ENCODE measurements around the gene BPIFB4. TPM values are rescaled to one million over a fixed set of nuclear protein-coding genes. Genes with fewer than 3 reads are reported as not detected.

BPIFB4 gene
- total and polyA plus RNA-seq, 2 experiments from 2014 or later: not detected

DNA sequence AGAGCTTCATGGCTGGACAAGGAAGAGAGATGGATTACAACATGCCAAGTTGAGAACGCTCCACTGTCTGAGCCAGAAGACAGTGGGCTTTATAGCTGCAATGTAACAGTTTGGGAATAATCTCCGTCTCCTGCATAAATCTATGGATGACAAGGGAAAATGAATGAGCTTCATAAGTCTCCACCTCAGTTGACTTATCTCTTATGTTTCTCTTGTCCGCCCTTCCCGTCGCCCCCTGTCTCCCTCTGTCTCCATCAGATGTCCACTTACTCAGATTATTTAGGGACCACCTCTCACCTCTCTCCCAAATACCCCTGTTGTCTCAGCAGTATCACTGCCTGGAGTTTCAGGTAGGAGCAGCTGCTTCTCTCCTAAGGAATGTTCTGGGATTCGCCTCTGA lies 74.8 kb downstream of the BPIFB4 start:
- no peaks in the 10 kb centered on the region for H3K27me3 ChIP-seq (ENCODE audit: insufficient read depth)
- H2AFZ ChIP-seq: no peak overlapping the region
- H3K36me3 ChIP-seq (ENCODE audit: insufficient read depth): no peaks in the 10 kb centered on the region
- H3K4me2 ChIP-seq: no peak overlapping the region
- DNase-seq (ENCODE audit: low spot score) (no peak), ATAC-seq (no peak)
- H3K27ac ChIP-seq (ENCODE audit: low read depth): no peak overlapping the region
- no peaks in the 10 kb centered on the region; the same call in 1 of the 2 replicates for H4K20me1 ChIP-seq (replicated peaks; ENCODE audit: insufficient read depth)
- Mint-ChIP-seq H3K4me3 (no peak overlapping the region), H3K36me3 (ENCODE audit: low read depth) (no peaks in the 10 kb centered on the region), H3K27ac (no peak overlapping the region), H3K27me3 (ENCODE audit: insufficient read depth, low read depth, poor library complexity) (no peaks in the 10 kb centered on the region), H3K4me1 (no peaks in the 10 kb centered on the region), H3K9me3 (no peaks in the 10 kb centered on the region)
- H3K4me1 ChIP-seq (ENCODE audit: insufficient read depth): no peaks in the 10 kb centered on the region
- H3K9me2 ChIP-seq (ENCODE audit: insufficient read depth): no peaks in the 10 kb centered on the region
- no peak overlapping the region for H3K4me3 ChIP-seq
- no peaks in the 10 kb centered on the region for H3F3A ChIP-seq (replicated peaks; ENCODE audit: low read depth)
- H3K79me2 ChIP-seq (replicated peaks; ENCODE audit: insufficient read depth): no peaks in the 10 kb centered on the region
- TF ChIP-seq ZNF114 (CRISPR knock-in tag; IDR thresholded peaks at IDR 0.05): no peak
- TF ChIP-seq STAT1 (IDR thresholded peaks at IDR 0.05; ENCODE audit: unreplicated experiment): no peak
- TF ChIP-seq, protein P1, sequence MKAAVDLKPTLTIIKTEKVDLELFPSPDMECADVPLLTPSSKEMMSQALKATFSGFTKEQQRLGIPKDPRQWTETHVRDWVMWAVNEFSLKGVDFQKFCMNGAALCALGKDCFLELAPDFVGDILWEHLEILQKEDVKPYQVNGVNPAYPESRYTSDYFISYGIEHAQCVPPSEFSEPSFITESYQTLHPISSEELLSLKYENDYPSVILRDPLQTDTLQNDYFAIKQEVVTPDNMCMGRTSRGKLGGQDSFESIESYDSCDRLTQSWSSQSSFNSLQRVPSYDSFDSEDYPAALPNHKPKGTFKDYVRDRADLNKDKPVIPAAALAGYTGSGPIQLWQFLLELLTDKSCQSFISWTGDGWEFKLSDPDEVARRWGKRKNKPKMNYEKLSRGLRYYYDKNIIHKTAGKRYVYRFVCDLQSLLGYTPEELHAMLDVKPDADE (IDR thresholded peaks at IDR 0.05): no peak
- no peak for TF ChIP-seq CREB1 (CRISPR knock-in tag; IDR thresholded peaks at IDR 0.05; ENCODE audit: low read depth)
- TF ChIP-seq JUNB (IDR thresholded peaks at IDR 0.05; ENCODE audit: unreplicated experiment): no peak
- TF ChIP-seq, protein P2, sequence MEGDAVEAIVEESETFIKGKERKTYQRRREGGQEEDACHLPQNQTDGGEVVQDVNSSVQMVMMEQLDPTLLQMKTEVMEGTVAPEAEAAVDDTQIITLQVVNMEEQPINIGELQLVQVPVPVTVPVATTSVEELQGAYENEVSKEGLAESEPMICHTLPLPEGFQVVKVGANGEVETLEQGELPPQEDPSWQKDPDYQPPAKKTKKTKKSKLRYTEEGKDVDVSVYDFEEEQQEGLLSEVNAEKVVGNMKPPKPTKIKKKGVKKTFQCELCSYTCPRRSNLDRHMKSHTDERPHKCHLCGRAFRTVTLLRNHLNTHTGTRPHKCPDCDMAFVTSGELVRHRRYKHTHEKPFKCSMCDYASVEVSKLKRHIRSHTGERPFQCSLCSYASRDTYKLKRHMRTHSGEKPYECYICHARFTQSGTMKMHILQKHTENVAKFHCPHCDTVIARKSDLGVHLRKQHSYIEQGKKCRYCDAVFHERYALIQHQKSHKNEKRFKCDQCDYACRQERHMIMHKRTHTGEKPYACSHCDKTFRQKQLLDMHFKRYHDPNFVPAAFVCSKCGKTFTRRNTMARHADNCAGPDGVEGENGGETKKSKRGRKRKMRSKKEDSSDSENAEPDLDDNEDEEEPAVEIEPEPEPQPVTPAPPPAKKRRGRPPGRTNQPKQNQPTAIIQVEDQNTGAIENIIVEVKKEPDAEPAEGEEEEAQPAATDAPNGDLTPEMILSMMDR (conservative IDR thresholded peaks at IDR 0.05; ENCODE audit: low read depth in 2 of 2): no peak
- no peak for TF ChIP-seq EZH2 (IDR thresholded peaks at IDR 0.05; ENCODE audit: low read depth, unreplicated experiment)
- TF ChIP-seq EZH2phosphoT487 (IDR thresholded peaks at IDR 0.05; ENCODE audit: unreplicated experiment): no peak
- no peak for TF ChIP-seq NANOG (IDR thresholded peaks at IDR 0.05; ENCODE audit: borderline replicate concordance)
- TF ChIP-seq, protein P3, sequence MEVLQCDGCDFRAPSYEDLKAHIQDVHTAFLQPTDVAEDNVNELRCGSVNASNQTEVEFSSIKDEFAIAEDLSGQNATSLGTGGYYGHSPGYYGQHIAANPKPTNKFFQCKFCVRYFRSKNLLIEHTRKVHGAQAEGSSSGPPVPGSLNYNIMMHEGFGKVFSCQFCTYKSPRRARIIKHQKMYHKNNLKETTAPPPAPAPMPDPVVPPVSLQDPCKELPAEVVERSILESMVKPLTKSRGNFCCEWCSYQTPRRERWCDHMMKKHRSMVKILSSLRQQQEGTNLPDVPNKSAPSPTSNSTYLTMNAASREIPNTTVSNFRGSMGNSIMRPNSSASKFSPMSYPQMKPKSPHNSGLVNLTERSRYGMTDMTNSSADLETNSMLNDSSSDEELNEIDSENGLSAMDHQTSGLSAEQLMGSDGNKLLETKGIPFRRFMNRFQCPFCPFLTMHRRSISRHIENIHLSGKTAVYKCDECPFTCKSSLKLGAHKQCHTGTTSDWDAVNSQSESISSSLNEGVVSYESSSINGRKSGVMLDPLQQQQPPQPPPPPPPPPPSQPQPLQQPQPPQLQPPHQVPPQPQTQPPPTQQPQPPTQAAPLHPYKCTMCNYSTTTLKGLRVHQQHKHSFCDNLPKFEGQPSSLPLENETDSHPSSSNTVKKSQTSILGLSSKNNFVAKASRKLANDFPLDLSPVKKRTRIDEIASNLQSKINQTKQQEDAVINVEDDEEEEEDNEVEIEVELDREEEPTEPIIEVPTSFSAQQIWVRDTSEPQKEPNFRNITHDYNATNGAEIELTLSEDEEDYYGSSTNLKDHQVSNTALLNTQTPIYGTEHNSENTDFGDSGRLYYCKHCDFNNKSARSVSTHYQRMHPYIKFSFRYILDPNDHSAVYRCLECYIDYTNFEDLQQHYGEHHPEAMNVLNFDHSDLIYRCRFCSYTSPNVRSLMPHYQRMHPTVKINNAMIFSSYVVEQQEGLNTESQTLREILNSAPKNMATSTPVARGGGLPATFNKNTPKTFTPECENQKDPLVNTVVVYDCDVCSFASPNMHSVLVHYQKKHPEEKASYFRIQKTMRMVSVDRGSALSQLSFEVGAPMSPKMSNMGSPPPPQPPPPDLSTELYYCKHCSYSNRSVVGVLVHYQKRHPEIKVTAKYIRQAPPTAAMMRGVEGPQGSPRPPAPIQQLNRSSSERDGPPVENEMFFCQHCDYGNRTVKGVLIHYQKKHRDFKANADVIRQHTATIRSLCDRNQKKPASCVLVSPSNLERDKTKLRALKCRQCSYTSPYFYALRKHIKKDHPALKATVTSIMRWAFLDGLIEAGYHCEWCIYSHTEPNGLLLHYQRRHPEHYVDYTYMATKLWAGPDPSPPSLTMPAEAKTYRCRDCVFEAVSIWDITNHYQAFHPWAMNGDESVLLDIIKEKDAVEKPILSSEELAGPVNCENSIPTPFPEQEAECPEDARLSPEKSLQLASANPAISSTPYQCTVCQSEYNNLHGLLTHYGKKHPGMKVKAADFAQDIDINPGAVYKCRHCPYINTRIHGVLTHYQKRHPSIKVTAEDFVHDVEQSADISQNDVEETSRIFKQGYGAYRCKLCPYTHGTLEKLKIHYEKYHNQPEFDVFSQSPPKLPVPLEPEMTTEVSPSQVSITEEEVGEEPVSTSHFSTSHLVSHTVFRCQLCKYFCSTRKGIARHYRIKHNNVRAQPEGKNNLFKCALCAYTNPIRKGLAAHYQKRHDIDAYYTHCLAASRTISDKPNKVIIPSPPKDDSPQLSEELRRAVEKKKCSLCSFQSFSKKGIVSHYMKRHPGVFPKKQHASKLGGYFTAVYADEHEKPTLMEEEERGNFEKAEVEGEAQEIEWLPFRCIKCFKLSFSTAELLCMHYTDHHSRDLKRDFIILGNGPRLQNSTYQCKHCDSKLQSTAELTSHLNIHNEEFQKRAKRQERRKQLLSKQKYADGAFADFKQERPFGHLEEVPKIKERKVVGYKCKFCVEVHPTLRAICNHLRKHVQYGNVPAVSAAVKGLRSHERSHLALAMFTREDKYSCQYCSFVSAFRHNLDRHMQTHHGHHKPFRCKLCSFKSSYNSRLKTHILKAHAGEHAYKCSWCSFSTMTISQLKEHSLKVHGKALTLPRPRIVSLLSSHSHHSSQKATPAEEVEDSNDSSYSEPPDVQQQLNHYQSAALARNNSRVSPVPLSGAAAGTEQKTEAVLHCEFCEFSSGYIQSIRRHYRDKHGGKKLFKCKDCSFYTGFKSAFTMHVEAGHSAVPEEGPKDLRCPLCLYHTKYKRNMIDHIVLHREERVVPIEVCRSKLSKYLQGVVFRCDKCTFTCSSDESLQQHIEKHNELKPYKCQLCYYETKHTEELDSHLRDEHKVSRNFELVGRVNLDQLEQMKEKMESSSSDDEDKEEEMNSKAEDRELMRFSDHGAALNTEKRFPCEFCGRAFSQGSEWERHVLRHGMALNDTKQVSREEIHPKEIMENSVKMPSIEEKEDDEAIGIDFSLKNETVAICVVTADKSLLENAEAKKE (CRISPR knock-in tag; IDR thresholded peaks at IDR 0.05): no peak
- no peak for TF ChIP-seq ZNF331 (CRISPR knock-in tag; IDR thresholded peaks at IDR 0.05; ENCODE audit: low read depth)

All from GM23338 (cell line).